Measurements from ENCODE around the gene USHBP1. TPM values are rescaled to one million over a fixed set of nuclear protein-coding genes. Genes with fewer than 3 reads are reported as not detected.

USHBP1 gene
- total and polyA plus RNA-seq, 2 of the 13 experiments (the other 11 are each of a cell fraction or from before 2014, with no cell fraction given), result 0.15 to 1.5 TPM

- TF ChIP-seq ZNF513 (CRISPR knock-in tag; conservative IDR thresholded peaks at IDR 0.05) (no peak), RBM39 (IDR thresholded peaks at IDR 0.05; ENCODE audit: low read depth, low read length, poor library complexity, severe bottlenecking) (peak; percentile 72), TAF1 (CRISPR knock-in tag; IDR thresholded peaks at IDR 0.05) (peak; percentile 82), SALL2 (CRISPR knock-in tag; IDR thresholded peaks at IDR 0.05) (no peak; the same call in 1 of the 2 replicates), KDM3A (CRISPR knock-in tag; IDR thresholded peaks at IDR 0.05; ENCODE audit: low read depth) (peak; percentile 58; the same call in 1 of the 2 replicates), MIER3 (CRISPR knock-in tag; IDR thresholded peaks at IDR 0.05; ENCODE audit: borderline replicate concordance) (peak; percentile 84; the same call in 1 of the 2 replicates), KDM5A (IDR thresholded peaks at IDR 0.05; ENCODE audit: borderline replicate concordance, low read length) (peak; percentile 52; the same call in 1 of the 2 replicates), ERF (CRISPR knock-in tag; IDR thresholded peaks at IDR 0.05) (peak; percentile 59), SOX5 (CRISPR knock-in tag; IDR thresholded peaks at IDR 0.05; ENCODE audit: borderline replicate concordance) (no peak), ZNF580 (CRISPR knock-in tag; IDR thresholded peaks at IDR 0.05; ENCODE audit: borderline replicate concordance, low read depth) (no peak), GABPB1 (CRISPR knock-in tag; IDR thresholded peaks at IDR 0.05) (peak; percentile 86), ZMYM4 (CRISPR knock-in tag; IDR thresholded peaks at IDR 0.05) (peak; percentile 53; the same call in 1 of the 2 replicates), NFATC3 (CRISPR knock-in tag; IDR thresholded peaks at IDR 0.05) (no peak), HNF4A (CRISPR knock-in tag; IDR thresholded peaks at IDR 0.05) (peak; percentile 54), MBD4 (IDR thresholded peaks at IDR 0.05; ENCODE audit: borderline replicate concordance, low read length) (no peak), PHF21A (CRISPR knock-in tag; IDR thresholded peaks at IDR 0.05) (peak; percentile 81), IRX3 (CRISPR knock-in tag; IDR thresholded peaks at IDR 0.05; ENCODE audit: borderline replicate concordance, low read depth) (no peak), JUNB (CRISPR knock-in tag; IDR thresholded peaks at IDR 0.05; ENCODE audit: borderline replicate concordance) (no peak), SNAPC5 (CRISPR knock-in tag; IDR thresholded peaks at IDR 0.05; ENCODE audit: borderline replicate concordance) (peak; percentile 59; the same call in 1 of the 2 replicates), KDM5B (CRISPR knock-in tag; IDR thresholded peaks at IDR 0.05; ENCODE audit: borderline replicate concordance) (peak; percentile 79; the same call in 1 of the 2 replicates), ZNF841 (CRISPR knock-in tag; IDR thresholded peaks at IDR 0.05; ENCODE audit: borderline replicate concordance) (peak; percentile 54; the same call in 1 of the 2 replicates), ZNF746 (CRISPR knock-in tag; IDR thresholded peaks at IDR 0.05) (0 out of 2 replicates have a peak, but pooled peaks have one; percentile 27), NR1H2 (CRISPR knock-in tag; IDR thresholded peaks at IDR 0.05; ENCODE audit: borderline replicate concordance, low read depth) (no peak), POLR2A (IDR thresholded peaks at IDR 0.05; ENCODE audit: insufficient read depth in 1 of 2, low read depth in 2 of 2, low read length in 2 of 2) (peak; percentile 93 to 97)
- TF ChIP-seq, protein P1, sequence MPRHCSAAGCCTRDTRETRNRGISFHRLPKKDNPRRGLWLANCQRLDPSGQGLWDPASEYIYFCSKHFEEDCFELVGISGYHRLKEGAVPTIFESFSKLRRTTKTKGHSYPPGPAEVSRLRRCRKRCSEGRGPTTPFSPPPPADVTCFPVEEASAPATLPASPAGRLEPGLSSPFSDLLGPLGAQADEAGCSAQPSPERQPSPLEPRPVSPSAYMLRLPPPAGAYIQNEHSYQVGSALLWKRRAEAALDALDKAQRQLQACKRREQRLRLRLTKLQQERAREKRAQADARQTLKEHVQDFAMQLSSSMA (CRISPR knock-in tag; IDR thresholded peaks at IDR 0.05), result no peak
- TF ChIP-seq, protein P2, sequence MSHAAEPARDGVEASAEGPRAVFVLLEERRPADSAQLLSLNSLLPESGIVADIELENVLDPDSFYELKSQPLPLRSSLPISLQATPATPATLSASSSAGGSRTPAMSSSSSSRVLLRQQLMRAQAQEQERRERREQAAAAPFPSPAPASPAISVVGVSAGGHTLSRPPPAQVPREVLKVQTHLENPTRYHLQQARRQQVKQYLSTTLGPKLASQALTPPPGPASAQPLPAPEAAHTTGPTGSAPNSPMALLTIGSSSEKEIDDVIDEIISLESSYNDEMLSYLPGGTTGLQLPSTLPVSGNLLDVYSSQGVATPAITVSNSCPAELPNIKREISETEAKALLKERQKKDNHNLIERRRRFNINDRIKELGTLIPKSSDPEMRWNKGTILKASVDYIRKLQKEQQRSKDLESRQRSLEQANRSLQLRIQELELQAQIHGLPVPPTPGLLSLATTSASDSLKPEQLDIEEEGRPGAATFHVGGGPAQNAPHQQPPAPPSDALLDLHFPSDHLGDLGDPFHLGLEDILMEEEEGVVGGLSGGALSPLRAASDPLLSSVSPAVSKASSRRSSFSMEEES (CRISPR knock-in tag; IDR thresholded peaks at IDR 0.05), result peak; percentile 32; the same call in 1 of the 2 replicates
Observed at GRCh38 chr19:17226002-17226933, 38.3 kb downstream of the USHBP1 start, which contains the start of gene OCEL1 (continued).

Measured in HepG2 (cell line).